Activated CD4-positive, CD25-positive, alpha-beta regulatory T cell (primary cell): ENCODE measurements around the gene BGN.

Experiments
- DNase-seq, 4 experiments: peaks; one replicate each; lab custom pipeline; 2025; lab: John Stamatoyannopoulos, UW

The BGN gene

GRCh38 chrX:153482376-153483015 lies 12.3 kb upstream of the BGN start:
- DNase-seq: no peak

- DNase-seq: no peak
Measured at GRCh38 chrX:153485396-153486080, 9.2 kb upstream of the BGN start.

DNA sequence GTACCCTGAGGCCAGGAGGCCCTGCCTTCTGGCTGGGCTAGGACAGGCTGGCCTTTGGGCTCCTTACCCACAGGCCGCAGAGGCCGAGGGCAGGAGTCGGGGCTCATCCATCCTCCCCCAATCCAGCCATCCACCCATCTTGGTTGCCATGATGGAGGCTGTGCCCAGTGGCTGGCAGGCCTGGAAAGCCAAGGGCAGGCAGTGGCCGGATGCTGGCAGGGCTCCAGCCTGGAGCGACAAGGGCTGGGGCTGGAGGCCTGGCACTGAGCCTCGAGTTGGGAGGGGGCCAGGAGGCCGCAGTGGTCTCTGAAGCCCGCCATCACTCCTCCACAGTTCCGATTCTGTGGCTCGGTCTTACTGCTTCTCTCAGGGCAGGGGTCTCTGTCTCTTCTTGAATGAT lies 8.6 kb upstream of the BGN start:
- DNase-seq: no peak

DNA sequence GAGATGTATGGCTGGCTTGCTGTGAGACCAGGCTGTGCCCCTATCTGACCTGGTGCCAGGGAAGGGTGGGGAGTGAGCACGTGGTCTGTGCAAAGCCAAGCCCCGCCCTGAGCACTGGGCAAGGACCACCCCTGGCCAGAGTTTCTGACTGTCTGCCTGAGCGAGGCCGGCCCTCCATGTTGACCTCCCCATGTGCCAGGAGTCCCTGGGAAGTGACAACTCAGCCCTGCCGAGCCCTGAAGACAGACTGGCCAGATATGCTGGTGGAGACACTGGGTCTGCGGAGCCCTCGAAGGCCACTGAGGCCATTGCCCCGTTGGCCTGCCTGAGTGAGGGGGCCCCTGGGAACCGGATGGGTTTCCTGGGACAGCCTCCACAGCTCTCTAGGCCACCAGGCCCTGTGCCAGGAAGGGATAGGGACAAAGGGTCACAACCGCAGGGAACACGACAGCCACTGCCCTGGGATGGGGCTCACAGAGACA lies 7.1 kb upstream of the BGN start:
- no peak for DNase-seq

DNA sequence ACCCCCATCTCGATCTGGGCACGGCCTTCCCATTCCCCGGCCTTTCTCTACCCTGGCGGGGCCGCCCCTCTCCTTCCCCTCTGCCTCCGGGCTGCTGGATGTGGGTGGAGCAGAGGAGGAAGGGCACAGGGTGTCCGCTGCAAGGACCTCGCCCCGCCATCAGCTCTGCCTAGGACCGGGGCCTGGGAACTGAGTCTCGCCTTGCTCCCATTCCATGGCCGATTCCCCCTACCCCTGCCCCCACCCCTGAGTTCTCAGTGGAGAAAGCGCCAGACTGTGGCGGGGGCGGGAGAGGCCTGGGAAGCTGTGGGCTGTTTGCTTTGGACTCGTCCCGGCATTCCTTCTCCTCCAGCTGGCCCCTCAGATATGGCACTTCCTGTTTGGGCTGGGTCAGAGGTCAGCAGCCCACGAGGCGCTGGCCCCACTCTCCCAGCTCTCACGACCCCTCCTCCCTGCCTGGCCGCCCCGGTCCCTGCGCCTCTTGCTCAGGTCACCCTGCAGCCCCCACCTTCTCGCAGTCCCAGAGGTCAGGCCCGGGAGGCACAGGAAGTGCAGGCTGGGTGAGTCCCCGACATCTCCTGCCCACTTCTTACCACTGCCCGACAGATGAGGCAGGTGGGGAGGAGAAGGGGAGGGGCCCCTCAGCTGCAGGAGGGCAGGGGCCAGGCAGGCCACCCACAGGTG lies 6.4 kb upstream of the BGN start:
- no peak for DNase-seq

GRCh38 chrX:153490217-153490930 lies 4.4 kb upstream of the BGN start:
- DNase-seq: no peak

GRCh38 chrX:153491351-153491914 lies 3.3 kb upstream of the BGN start:
- no peak for DNase-seq

- no peak for DNase-seq
Measured at GRCh38 chrX:153491918-153492317, 2.9 kb upstream of the BGN start.

DNA sequence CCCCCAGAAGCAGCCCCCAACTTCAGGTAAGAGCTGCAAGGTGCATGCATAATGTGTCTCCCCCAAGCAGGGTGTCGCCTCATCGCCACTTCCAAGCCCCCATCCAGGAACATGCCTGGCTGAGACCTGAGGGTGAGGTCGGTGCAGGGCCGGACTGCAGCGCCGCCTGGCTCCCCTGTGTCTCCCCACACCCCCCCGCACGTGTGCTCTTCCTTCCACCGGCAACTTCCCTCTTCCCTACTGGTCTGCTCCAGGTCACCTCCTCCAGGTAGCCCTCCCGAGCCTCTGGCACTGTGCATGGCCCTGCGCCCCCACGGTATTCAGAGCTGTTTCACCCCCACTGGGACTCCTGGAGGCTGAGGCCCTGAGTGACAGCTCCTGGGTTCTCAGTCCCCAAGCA lies 2.2 kb upstream of the BGN start:
- no peak for DNase-seq

DNA sequence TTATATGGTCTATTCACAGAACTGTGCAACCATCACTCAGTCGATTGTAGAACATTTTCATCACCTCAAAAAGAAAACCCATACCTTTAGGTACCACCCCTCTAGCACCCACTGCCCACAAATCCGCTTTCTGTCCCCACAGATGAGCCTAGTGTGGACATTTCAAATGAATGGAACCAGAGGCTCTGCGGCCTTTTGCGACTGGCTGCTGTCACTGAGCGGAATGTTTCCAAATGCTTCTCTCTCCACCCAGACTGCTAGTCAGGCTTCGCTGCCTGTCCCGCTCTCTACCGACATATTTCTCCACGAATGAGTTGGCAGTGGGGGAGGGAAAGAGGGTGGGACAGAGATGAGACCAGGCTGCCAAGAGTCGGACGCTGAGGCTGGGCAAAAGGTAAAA lies 1.7 kb upstream of the BGN start:
- DNase-seq: no peak

DNA sequence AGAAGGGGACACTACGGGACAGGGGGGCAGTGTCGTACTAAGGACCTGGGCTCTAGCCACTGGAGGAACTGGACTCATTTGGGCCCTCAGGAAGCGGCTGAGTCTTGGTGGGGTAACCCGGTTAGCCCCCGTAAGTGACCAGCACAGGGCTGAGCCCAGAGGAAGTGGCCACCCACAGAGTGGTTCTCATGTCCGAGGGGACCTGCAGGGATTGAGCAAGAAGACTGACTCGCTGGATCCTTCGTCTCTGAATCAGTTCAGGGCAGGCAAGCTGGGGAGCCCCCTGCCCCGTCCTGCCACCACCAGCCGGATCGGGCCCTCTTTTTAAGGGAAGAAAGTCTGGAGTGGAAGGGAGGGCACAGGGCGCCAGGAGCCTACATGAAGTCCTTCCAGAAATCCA lies 719 bp upstream of the BGN start:
- no peak for DNase-seq

DNA sequence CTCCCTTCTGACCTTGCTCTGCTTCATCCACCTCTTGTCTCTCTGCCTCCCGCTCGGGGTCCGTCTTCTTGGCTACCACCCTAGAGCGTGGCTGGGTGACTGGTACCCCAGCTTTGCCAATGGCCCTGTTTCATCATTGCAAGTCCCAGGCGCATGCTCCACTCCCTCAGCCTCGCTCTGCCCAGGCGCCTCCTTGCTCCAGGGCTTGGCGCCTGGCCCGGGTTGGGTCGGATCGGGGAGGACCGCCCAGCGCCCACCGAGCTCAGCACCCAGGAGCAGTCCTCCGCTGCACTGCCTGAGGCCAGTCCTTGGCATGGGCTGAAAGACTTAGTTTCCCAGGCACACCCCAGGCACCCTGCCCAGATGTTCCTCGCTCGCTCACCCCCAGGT lies 577 bp downstream of the BGN start:
- no peak for DNase-seq

DNA sequence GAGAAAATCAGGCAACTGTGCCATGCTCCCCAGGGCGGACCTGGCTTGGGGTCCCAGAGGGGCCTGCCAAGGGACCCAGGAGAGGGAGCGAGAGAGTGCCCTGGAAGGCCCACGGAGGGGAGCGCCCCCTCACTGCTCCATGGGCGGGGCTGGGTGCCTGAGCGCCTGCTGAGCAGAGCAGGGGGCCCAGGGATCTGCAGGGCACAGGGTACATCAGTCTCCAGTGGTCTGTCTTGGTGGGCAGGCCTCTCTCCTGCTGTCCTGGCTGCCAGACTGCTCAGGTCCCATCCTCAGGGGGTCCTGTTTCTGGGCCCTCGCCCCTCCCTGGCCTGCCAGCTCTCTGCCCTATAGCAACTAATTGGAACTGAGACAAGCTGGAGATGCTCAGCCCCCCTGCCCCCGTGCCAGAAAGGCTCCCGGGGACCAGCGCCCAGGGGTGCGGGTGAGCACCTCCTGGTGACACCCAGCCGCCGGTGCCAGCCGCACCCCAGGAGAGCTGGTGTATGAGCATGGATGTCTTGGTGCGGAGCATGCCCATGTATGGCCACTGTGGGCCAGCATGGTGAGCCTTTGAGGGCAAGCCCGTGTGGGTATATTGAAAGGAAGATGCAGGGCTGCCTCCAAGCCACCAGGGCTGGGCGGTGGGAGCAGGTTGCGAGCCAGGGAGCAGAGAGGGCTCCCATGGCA lies 1.3 kb downstream of the BGN start:
- no peak for DNase-seq

GRCh38 chrX:153496590-153496959 lies 1.8 kb downstream of the BGN start:
- DNase-seq: no peak

GRCh38 chrX:153498453-153498852 lies 3.7 kb downstream of the BGN start:
- DNase-seq: no peak

DNA sequence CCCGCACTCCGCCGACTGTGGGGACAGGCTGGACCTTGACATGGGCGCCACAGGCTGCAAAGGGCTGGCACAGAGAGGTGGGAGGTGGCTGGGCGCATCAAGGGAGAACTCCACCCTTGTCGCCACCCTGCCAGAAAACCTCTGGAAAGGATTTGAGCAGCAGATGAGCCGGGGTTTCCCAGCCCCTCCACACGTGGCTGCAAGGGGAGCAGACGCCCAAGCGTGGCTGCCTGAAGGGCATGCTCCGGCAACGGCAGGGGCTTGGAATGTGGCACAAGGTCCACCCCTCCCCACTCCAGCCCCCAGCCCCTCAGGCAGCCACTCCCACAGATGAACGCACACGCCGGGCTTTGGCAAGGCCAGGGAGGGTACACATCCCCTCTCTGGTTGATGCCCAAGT lies 4.6 kb downstream of the BGN start:
- DNase-seq: no peak

DNA sequence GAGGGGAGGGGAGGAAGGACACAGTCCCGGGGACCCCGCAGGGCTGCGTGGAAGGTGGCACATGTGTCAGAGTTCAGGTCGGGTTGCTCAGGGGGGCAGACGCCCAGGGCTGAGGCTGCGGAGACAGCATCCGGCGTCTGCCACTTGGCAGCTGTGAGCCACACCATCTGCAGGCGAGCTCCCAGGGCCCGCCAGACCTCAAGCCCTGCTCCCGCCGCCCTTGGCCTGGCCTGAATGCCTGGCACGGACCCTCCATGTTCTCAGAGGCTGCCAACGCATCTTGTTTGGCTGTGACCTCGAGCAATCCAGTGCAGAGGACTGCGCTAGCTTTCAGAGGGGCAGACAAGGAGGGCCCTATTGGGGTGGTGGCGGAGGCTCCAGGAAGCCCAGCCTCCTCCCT lies 5.1 kb downstream of the BGN start:
- DNase-seq: no peak

- no peak for DNase-seq
Measured at GRCh38 chrX:153500676-153501280, 6.0 kb downstream of the BGN start.

DNA sequence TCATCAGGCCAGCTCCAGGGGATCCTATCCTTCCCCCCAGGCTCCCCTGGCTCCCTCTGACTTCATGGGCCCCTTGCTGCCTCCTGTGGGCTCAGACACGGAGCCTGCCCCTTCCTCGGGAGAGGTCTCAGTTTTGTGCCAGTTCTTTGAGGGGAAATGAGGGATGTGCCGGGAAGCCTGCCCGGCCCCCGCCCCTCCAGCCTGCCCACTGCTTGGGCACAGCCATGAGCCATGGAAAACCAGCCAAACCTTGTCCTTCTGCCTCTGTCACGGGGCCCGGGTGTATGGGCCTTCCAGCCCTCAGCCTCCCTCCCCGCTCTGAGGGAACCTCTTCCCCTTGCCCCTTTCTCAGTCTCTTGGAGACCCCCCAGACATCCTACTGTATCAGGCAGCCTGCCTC lies 6.8 kb downstream of the BGN start:
- DNase-seq: no peak

GRCh38 chrX:153502131-153502530 lies 7.4 kb downstream of the BGN start:
- DNase-seq: no peak

DNA sequence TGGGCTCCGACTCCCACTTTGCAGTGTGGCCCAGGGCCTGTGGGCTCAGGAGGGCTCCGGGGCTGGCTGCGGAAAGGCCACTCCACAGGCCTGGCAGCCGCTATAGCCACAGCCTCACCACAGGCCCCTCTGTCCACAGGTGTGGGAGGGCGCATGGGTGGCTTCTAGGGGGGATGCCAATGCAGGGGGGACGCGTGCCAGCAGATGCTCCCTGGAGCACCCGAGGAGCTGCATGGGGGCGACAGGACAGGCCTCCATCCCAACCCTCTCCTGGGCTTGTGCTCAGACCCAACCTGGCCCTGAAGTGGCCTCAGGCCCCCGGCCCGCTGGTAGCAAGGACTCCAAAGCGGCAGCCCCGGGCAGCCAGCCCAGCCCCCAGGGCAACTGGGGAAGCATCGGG lies 8.0 kb downstream of the BGN start:
- no peak for DNase-seq
